Activated T-helper 17 cell treated with anti-CD3 and anti-CD28 coated beads, Interleukin-2, amount 50 U/mL, for 72 hours (primary cell): Measurements from ENCODE around the gene GET4. TPM values are rescaled to one million over a fixed set of nuclear protein-coding genes. Genes with fewer than 3 reads are reported as not detected.
A peak's percentile ranks its signal among the peaks of the same experiment; 100 is the strongest.
"Not testable (repeated sequence)": the region's sequence is repeated elsewhere in the genome, so short reads cannot be mapped to it uniquely, and the experiment has no call there.

Experiments used
- ATAC-seq: fragments of 150-1000 bp; cut with Tn5 transposase; replicated peaks from 2 replicates; pipeline ENCODE4 v1.10.0; 2021; ENCODE audit warnings: mild to moderate bottlenecking, moderate library complexity
- H3K27ac Mint-ChIP-seq: one replicate; pipeline ENCODE4 v1.8.0; 2022; ENCODE audit warnings: mixed read lengths
- H3K27me3 Mint-ChIP-seq: one replicate; pipeline ENCODE4 v1.8.0; 2022; ENCODE audit warnings: mixed read lengths
- H3K36me3 Mint-ChIP-seq: one replicate; pipeline ENCODE4 v1.8.0; 2022; ENCODE audit warnings: low read depth, mild to moderate bottlenecking, mixed read lengths
- H3K4me1 Mint-ChIP-seq: one replicate; pipeline ENCODE4 v1.8.0; 2022; ENCODE audit warnings: mixed read lengths
- H3K4me3 Mint-ChIP-seq: one replicate; pipeline ENCODE4 v1.8.0; 2022; ENCODE audit warnings: mild to moderate bottlenecking, mixed read lengths
- H3K9me3 Mint-ChIP-seq: one replicate; pipeline ENCODE4 v1.8.0; 2022; ENCODE audit warnings: mixed read lengths
- total RNA-seq, 2 donors: library from RNA; stranded (reverse); gene quantifications; one replicate each; pipeline ENCODE4 v1.2.3, GENCODE V29; 2022

GET4 gene
- total RNA-seq, 2 donors from 2014 or later, result 17.1 to 43.0 TPM

GRCh38 chr7:922334-923107 lies 46.2 kb downstream of the GET4 start:
- peaks cover 5% of the 10 kb centered on the region for H3K36me3 Mint-ChIP-seq
- H3K27ac Mint-ChIP-seq, result peak overlapping the region; percentile 91
- peak overlapping the region; percentile 83 for H3K4me3 Mint-ChIP-seq
- peaks cover 11% of the 10 kb centered on the region for H3K4me1 Mint-ChIP-seq
- no peaks in the 10 kb centered on the region for H3K9me3 Mint-ChIP-seq
- H3K27me3 Mint-ChIP-seq, result no peaks in the 10 kb centered on the region
- peak; percentile 18 for ATAC-seq

DNA sequence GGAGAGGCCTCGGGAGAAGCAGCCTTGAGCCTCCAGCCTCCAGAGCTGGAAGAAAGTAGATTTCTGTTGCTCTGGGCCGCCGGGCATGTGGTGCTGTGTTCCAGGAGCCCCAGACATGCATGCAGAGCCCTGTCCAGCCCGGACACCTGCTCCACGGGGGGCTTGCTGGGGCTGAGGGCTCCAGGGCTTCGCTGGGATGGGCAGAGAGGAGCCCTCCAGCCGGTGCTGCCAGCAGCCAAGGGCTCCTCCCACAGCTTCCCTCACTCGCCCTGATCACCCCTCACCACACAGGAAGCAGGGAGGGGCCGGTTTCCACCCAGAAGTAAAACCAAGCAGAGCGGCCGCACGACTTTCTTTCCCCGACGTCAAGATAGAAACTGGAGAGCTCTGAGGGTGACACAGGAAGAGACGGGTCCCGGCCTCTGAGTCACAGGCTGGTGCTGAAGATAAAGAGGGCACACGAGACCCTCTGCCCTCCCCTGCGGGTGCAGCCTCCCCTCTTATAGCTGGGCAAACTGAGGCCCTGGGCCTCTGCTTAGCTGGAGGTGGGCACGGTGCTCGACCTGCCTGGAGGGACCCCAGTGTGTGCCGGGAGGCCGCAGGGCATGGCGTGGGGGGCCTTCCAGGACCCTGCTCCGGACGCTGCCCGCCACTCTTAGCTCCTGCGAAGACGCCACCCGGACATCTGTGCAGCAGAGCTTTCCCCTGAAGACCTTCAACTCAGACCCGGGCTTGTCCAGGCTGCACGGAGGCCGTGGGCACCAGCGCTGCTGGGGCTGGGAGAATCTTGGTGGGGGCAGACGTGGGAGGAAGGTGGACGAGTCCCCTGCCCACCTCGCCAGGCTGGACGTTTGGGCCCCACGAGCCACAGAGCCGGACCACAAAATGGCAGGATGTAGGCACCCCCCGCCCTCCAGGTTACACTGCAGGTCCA lies 47.0 kb downstream of the GET4 start:
- ATAC-seq, result peak; percentile 90

DNA sequence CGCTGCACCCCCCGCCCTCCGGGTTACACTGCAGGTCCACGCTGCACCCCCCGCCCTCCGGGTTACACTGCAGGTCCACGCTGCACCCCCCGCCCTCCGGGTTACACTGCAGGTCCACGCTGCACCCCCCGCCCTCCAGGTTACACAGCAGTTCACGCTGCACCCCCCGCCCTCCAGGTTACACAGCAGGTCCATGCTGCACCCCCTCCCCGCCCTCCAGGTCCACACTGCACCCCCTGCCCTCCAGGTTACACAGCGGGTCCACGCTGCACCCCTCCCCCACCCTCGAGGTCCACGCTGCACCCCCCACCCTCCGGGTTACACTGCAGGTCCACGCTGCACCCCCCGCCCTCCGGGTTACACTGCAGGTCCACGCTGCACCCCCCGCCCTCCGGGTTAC lies 47.7 kb downstream of the GET4 start:
- not testable (repeated sequence) for H3K9me3 Mint-ChIP-seq, ATAC-seq, H3K27me3 Mint-ChIP-seq
- peaks cover 11% of the 10 kb centered on the region for H3K36me3 Mint-ChIP-seq
- peak overlapping the region; percentile 76 for H3K4me3 Mint-ChIP-seq
- peaks cover 11% of the 10 kb centered on the region for H3K4me1 Mint-ChIP-seq
- H3K27ac Mint-ChIP-seq, result peak overlapping the region; percentile 78

More for the DNA sequence above, 47.0 kb downstream of the GET4 start:
- Mint-ChIP-seq H3K27me3 (no peaks in the 10 kb centered on the region), H3K9me3 (no peaks in the 10 kb centered on the region), H3K4me3 (peak overlapping the region; percentile 83), H3K36me3 (peaks cover 6% of the 10 kb centered on the region), H3K27ac (peak overlapping the region; percentile 91), H3K4me1 (peaks cover 11% of the 10 kb centered on the region)

DNA sequence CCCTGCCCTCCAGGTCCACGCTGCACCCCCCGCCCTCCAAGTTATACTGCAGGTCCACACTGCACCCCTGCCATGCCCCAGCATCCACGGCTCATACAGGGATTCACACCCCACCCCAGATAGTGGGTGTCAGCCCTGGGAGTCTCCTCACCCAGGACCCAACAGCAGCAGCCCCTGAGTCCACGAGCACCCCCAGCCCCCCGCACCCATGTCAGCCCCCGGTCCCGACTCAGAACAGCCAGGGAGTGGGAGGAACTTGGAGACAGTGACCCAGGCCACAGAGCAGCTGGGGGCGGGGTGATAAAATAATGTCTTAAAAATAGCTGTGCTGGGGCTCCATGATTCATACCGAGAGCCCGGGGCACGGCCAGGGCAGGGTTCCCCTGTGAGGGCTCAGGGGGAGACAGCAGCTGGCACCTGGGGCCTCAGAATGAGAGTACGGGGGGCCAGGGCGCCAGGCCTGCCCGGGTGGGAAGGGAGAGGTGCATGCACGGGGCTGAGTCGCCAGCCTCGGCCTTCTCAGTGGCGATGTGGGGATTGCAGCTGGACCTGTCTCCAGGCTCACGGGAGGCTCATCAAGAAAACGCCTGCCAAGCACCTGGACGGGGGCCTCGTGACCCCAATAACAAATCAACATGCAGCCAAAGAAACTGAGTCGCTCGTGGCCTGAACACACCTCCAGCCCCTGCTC lies 48.3 kb downstream of the GET4 start:
- Mint-ChIP-seq H3K27ac (peak overlapping the region; percentile 78), H3K4me3 (peak overlapping the region; percentile 76), H3K9me3 (no peaks in the 10 kb centered on the region), H3K4me1 (peaks cover 11% of the 10 kb centered on the region), H3K36me3 (peaks cover 11% of the 10 kb centered on the region), H3K27me3 (no peaks in the 10 kb centered on the region)
- peak; percentile 63 for ATAC-seq

DNA sequence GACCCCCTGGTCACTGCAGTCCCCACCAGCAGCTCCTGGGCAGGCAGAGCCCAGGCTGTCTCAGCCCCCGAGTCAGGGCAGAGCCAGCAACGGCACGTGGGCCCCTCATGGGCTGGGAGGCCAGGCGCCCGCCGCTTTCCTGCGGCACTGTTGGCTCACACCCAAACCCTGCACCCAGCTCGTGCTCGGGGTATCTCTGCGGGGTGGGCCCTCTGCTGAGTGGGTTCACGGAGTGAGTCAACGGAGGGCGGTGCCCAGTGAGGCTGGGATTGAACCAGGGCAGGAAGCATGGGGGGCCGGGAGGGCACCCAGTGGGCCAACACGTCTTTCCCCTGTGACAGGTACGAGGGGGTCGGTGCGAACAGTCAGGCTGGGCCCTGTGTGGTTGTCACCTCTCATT lies 49.2 kb downstream of the GET4 start:
- Mint-ChIP-seq H3K9me3 (no peaks in the 10 kb centered on the region), H3K36me3 (peaks cover 18% of the 10 kb centered on the region), H3K4me1 (peaks cover 17% of the 10 kb centered on the region), H3K27ac (no peak overlapping the region), H3K4me3 (no peak overlapping the region), H3K27me3 (no peaks in the 10 kb centered on the region)
- ATAC-seq, result no peak

- Mint-ChIP-seq H3K27me3 (no peaks in the 10 kb centered on the region), H3K4me3 (no peak overlapping the region), H3K27ac (no peak overlapping the region), H3K9me3 (no peaks in the 10 kb centered on the region), H3K36me3 (peaks cover 18% of the 10 kb centered on the region), H3K4me1 (peaks cover 17% of the 10 kb centered on the region)
- no peak for ATAC-seq
Observed at GRCh38 chr7:926061-927030, 50.0 kb downstream of the GET4 start.

GRCh38 chr7:927031-927671 lies 50.8 kb downstream of the GET4 start:
- no peak for ATAC-seq
- no peaks in the 10 kb centered on the region for H3K27me3 Mint-ChIP-seq
- H3K27ac Mint-ChIP-seq, result no peak overlapping the region
- peaks cover 17% of the 10 kb centered on the region for H3K4me1 Mint-ChIP-seq
- peaks cover 18% of the 10 kb centered on the region for H3K36me3 Mint-ChIP-seq
- no peaks in the 10 kb centered on the region for H3K9me3 Mint-ChIP-seq
- no peak overlapping the region for H3K4me3 Mint-ChIP-seq

- H3K27me3 Mint-ChIP-seq, result no peaks in the 10 kb centered on the region
- ATAC-seq, result no peak
- peak overlapping the region; percentile 86 for H3K27ac Mint-ChIP-seq
- no peaks in the 10 kb centered on the region for H3K9me3 Mint-ChIP-seq
- H3K36me3 Mint-ChIP-seq, result peaks cover 12% of the 10 kb centered on the region
- H3K4me1 Mint-ChIP-seq, result peaks cover 16% of the 10 kb centered on the region
- H3K4me3 Mint-ChIP-seq, result peak overlapping the region; percentile 48
Observed at GRCh38 chr7:929311-929711, 53.0 kb downstream of the GET4 start.

DNA sequence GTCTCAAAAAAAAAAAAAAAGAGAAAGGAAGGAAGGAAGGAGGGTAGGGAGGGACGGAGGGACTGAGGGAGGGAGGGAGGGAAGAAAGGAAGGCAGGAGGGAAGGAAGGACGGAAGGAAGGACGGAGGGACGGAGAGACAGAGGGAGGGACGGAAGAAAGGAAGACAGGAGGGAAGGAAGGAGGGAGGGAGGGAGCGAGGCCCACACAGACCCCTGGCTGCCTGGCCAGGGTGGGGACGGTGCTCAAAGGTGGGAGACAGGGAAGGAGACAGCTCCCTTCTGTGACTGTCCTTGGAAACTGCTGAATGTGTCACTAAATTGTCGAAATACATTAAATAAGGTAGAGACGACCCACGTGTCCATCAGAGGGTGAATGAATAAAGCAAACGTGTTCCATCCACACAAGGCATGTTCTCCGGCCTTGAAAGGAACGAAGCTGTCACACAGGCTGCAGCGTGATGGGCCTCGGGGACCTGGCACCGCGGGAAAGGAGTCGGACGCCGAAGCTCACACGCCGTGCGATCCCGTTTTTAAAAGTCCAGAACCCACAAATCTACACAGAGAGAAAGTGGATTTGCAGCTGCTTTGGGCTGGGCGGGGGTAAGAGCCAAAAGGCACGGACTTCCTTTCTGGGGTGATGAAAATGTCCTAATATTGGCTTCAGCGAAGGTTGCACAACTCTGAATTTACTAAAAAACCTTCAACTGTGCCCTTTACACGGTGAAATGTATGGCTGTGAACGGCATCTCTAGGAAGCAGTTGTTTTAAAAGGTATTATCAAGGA lies 54.8 kb downstream of the GET4 start:
- no peak overlapping the region for H3K4me3 Mint-ChIP-seq
- no peak for ATAC-seq
- H3K36me3 Mint-ChIP-seq, result peaks cover 15% of the 10 kb centered on the region
- no peak overlapping the region for H3K27ac Mint-ChIP-seq
- H3K27me3 Mint-ChIP-seq, result no peaks in the 10 kb centered on the region
- H3K9me3 Mint-ChIP-seq, result no peaks in the 10 kb centered on the region
- H3K4me1 Mint-ChIP-seq, result peaks cover 11% of the 10 kb centered on the region

DNA sequence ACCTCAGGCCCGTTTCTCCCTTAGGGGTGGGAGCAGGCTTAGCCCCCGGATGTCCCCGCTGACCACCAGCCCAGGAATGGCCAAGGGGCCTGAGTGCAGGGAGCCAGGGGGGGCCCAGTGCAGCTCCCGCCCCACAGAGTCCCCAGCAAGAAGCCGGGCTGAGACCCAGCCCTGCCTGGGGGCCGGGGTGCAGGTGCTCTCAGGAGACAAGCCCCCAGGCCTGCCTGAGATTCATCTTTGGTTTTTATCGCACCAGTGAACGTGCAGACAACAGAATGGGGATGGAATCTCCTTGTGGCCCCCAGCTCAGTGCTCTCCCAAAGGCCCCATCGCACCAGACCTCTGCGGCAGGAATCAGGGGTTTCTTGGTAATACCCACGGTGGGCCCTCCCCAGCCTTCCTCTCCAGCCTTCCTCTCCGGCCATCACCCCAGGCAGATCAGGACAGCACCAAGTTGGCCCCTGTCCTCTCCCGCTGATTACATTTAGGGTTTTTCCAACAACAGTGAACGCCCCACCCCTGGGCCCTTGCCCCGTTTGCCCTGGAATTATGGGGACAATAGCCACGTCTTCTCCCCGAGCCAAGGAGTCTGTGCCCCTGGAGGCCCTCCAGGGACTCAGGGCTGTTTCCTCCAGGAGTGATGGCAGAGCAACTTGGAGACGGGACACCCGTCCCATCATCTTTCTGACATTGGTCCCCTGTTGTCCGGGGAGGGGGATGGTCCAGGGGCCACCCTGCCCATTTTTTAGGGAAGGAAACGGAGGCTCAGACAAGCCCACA lies 55.7 kb downstream of the GET4 start:
- Mint-ChIP-seq H3K36me3 (peaks cover 20% of the 10 kb centered on the region), H3K4me1 (peaks cover 17% of the 10 kb centered on the region), H3K9me3 (no peaks in the 10 kb centered on the region), H3K27me3 (no peaks in the 10 kb centered on the region), H3K4me3 (no peak overlapping the region), H3K27ac (no peak overlapping the region)
- no peak for ATAC-seq

GRCh38 chr7:932651-932975 lies 56.3 kb downstream of the GET4 start:
- no peaks in the 10 kb centered on the region for H3K9me3 Mint-ChIP-seq
- peaks cover 20% of the 10 kb centered on the region for H3K36me3 Mint-ChIP-seq
- no peak for ATAC-seq
- peaks cover 17% of the 10 kb centered on the region for H3K4me1 Mint-ChIP-seq
- H3K27ac Mint-ChIP-seq, result no peak overlapping the region
- H3K4me3 Mint-ChIP-seq, result no peak overlapping the region
- H3K27me3 Mint-ChIP-seq, result no peaks in the 10 kb centered on the region

DNA sequence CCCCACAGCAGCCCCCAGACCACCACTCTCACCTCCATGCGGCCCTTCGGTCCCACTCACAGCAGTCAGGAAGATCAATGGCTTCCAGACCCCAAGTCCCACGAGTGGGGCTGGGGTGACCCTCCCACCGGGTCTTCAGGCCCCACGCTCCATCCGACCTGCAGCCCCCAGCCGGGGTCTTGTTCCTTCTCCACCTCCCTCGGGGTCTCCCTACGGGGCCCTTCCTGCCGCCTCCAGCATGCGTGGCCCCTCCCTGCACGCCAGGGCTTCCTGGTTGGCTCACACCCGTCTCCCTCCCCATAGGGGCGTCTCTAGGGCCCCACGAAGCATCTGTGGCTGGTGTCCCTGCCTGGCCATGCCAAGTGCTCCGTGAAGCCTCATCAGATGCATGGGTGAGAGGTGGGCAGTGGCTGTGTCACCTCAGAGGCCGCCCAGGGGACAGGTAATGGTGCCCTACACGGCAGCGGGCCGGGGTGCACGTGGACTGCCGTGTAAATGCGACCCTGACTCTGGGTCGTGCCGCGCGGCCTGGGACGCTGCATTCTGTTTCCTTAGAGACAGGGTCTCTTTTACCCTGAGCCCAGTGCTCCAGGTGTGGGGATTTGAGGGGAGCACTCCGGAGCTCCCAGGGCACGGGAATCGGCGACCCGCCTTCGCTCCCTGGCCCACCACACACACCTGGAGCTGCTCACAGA lies 58.3 kb downstream of the GET4 start:
- Mint-ChIP-seq H3K36me3 (peaks cover 14% of the 10 kb centered on the region), H3K9me3 (no peaks in the 10 kb centered on the region), H3K27ac (no peak overlapping the region), H3K27me3 (no peaks in the 10 kb centered on the region), H3K4me3 (no peak overlapping the region), H3K4me1 (peaks cover 12% of the 10 kb centered on the region)
- ATAC-seq, result no peak
